HG03378 (cell line): Measurements from ENCODE around the gene LAGE3.

Experiments
- ATAC-seq: cut with Tn5 transposase; IDR thresholded peaks from one replicate; pipeline ENCODE4 v1.9.1; 2021; ENCODE audit warnings: mild to moderate bottlenecking, moderate library complexity; ENCODE audit not compliant: unreplicated experiment

The LAGE3 gene

DNA sequence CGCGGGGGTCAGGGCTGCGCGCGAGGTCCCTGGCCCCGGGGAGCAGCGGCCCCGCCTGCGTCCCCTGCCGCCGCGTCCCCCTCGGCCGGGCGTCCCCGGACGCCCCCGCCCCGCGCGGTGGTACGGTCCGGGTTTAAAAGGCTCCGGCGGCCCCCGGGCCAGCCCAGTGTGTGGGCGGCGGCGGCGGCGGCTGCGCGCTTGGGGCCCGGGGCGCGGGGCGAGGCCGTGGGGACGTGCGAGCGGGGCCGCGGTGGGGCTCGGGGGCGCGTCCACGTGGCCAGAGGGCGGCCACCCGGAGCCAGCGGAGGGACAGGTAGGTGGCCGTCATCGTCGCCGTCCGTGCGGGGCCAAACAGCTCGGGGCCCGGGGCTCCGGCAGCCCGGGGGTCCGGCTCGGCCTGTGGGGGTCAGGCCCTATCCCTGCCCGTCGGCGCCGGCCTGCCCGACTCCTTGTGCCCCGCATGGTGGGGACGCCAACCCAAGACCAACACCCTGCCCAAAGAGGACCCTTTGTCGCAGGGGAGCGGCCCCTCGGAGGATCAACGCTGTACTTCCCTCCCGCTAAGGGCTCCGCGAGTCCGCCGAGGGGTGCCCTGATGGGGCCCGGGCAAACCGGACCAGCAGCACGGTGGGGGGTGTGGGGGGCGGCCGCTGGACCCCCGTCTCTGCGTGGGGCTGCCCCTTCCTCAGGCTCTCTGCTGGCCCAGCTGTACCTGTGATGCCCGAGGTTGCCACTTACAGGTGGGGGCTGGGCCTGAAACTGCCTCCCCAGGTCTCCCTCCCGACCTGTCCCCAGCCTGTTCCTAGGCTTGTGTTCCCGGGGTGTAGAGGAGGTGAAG, 20.7 kb downstream of the LAGE3 start, which contains the start of gene PLXNA3:
Gene PLXNA3 (plus strand): TSS at position 166 of the 838 bp plus-strand sequence. CDS start 1,903 bp downstream, outside the sequence.
- ATAC-seq: no peak

GRCh38 chrX:154457491-154458115, 21.5 kb downstream of the LAGE3 start:
- ATAC-seq: no peak

- no peak for ATAC-seq
These were observed 26.3 kb downstream of the LAGE3 start for GRCh38 chrX:154452823-154453222.

DNA sequence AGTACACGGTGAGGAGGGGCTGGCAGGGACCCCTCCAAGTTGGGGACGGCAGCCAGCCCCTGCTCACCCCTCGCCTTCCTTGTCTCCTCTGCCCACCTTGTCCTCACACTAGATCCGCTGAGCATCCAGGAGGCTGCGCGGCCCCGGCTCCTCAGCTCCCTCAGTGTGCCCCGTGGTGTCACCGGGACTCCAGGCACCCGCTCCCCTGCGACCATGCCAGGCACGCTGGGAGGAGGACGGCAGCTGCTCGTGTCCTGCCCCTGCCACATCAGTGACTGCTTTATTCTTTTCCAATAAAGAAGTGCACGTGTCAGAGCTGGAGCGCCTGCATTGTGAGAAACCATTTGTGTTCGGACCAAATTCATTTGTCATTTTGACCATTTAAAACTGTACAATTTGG, 28.8 kb downstream of the LAGE3 start:
- no peak for ATAC-seq

- ATAC-seq: no peak
These were observed 29.5 kb downstream of the LAGE3 start for GRCh38 chrX:154449618-154450017.

- ATAC-seq: no peak
These were observed 30.6 kb downstream of the LAGE3 start for GRCh38 chrX:154448484-154448883.

DNA sequence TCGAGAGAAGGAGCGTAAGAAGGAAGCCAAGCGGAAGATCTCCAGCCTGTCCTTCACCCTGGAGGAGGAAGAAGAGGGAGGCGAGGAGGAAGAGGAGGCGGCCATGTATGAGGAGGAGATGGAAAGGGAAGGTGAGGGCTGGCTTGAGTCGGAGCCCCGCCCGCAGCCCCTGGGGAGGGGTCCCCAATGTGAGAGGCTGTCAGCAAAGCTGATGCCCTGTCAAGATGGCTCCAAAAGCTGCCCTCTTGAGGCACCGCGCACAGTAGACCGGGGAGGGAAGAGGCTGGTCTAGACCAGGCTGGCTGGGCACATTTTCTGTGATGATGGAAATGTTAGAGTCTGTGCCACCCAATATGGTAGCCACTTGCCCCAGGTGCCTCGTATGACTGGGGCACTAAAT, 32.7 kb downstream of the LAGE3 start:
- no peak for ATAC-seq

GRCh38 chrX:154445776-154446175, 33.3 kb downstream of the LAGE3 start:
- ATAC-seq: no peak

DNA sequence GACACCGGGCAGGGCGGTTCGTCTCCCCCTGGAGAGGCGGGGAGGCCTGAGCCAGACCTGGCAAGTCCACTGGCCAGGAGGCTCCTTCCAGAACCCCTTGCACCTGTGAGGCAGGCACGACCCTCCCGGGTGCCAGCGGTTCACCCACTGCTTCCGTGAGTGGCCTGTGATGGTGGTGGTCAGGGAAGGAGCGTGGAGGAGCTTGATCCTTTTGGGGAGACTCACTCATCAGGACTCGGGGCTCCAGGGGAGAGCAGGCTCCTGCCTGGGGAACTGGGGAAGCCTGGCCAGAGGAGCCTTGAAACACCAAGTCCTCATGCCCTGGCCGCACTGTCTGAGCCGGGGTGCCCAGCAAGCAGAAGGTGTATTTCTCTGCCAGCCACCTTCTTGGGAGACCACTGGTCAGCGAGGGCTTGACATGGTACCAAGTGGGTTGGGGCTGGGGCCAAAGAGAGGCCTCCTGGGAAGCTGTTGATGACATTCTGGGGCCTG, 34.3 kb downstream of the LAGE3 start:
- ATAC-seq: no peak

- peak; percentile 45 for ATAC-seq
These were observed 34.9 kb downstream of the LAGE3 start, which contains the start of gene FAM50A for GRCh38 chrX:154443992-154444754. Gene FAM50A (plus strand): TSS chrX:154444141. CDS start chrX:154444236, 95 bp downstream.

- ATAC-seq: no peak
These were observed 35.6 kb downstream of the LAGE3 start for GRCh38 chrX:154443479-154443910.

DNA sequence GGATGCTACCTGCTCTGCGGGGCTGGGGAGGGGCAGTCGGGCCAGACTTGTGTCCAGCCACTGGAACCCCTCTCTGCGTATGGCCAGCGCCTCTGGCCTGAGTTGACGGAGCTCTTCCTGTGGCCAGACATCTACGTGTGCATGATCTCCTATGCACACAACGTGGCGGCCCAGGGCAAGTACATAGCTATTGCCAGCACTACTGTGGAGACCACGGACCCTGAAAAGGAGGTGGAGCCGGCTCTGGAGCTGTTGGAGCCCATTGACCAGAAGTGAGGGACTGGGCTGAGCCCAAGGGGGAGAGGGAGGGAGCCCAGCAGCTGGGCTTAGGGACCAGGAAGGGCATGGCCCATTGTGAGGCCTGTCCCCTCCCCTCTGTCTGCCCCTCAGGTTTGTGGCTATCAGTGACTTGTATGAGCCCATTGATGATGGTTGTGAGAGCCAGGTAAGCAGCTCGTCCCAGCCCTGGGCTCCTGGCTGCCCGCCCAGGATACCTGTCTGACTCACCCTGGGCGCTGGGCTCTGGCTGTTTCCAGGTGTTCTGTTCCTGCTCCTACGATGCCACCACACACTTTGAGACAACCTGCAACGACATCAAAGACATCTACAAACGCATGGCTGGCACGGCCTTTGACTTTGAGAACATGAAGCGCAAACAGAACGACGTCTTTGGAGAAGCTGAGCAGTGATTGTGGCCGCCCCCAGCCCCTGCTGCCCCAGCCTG, 36.9 kb downstream of the LAGE3 start:
- ATAC-seq: no peak

GRCh38 chrX:154441564-154441963, 37.5 kb downstream of the LAGE3 start:
- ATAC-seq: no peak

- ATAC-seq: no peak
These were observed 38.3 kb downstream of the LAGE3 start for GRCh38 chrX:154440623-154441357.

- ATAC-seq: no peak
These were observed 39.2 kb downstream of the LAGE3 start for GRCh38 chrX:154439841-154440240.

GRCh38 chrX:154437971-154438893, 40.8 kb downstream of the LAGE3 start:
- no peak for ATAC-seq

- ATAC-seq: no peak
These were observed 41.9 kb downstream of the LAGE3 start, which contains the start of gene GDI1 for GRCh38 chrX:154436983-154437752. Gene GDI1 (plus strand): TSS chrX:154437154. CDS start chrX:154437255, 101 bp downstream.
